ENCODE measurements around the gene USP43. TPM values are rescaled to one million over a fixed set of nuclear protein-coding genes. Genes with fewer than 3 reads are reported as not detected.
"Not testable (repeated sequence)": the region's sequence is repeated elsewhere in the genome, so short reads cannot be mapped to it uniquely, and the experiment has no call there.

The USP43 gene, protein sequence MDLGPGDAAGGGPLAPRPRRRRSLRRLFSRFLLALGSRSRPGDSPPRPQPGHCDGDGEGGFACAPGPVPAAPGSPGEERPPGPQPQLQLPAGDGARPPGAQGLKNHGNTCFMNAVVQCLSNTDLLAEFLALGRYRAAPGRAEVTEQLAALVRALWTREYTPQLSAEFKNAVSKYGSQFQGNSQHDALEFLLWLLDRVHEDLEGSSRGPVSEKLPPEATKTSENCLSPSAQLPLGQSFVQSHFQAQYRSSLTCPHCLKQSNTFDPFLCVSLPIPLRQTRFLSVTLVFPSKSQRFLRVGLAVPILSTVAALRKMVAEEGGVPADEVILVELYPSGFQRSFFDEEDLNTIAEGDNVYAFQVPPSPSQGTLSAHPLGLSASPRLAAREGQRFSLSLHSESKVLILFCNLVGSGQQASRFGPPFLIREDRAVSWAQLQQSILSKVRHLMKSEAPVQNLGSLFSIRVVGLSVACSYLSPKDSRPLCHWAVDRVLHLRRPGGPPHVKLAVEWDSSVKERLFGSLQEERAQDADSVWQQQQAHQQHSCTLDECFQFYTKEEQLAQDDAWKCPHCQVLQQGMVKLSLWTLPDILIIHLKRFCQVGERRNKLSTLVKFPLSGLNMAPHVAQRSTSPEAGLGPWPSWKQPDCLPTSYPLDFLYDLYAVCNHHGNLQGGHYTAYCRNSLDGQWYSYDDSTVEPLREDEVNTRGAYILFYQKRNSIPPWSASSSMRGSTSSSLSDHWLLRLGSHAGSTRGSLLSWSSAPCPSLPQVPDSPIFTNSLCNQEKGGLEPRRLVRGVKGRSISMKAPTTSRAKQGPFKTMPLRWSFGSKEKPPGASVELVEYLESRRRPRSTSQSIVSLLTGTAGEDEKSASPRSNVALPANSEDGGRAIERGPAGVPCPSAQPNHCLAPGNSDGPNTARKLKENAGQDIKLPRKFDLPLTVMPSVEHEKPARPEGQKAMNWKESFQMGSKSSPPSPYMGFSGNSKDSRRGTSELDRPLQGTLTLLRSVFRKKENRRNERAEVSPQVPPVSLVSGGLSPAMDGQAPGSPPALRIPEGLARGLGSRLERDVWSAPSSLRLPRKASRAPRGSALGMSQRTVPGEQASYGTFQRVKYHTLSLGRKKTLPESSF
- polyA plus RNA-seq (2.2 to 4.9 TPM (median 2.5 TPM) in 3 replicates), polyA minus RNA-seq (6.7 to 13.4 TPM (median 7.5 TPM) in 3 replicates)
- 2.0 TPM for polyA plus RNA-seq (2011; ENCODE audit: low read depth)
- 1.9 and 2.6 TPM in 2 replicates for polyA plus RNA-seq (2011; cell fraction: cytosol; rRNA removed)
- 6.2 and 7.5 TPM in 2 replicates for polyA plus RNA-seq (2011; cell fraction: nucleus; rRNA removed)
- polyA plus RNA-seq (2012; ENCODE audit: low replicate concordance) = 2.4 and 5.3 TPM in 2 replicates
- polyA minus RNA-seq (2011; cell fraction: cytosol; rRNA and poly(A)+ RNA removed) = 4.8 TPM
- 7.1 and 9.2 TPM in 2 replicates for polyA minus RNA-seq (2011; cell fraction: nucleus; rRNA and poly(A)+ RNA removed)

DNA sequence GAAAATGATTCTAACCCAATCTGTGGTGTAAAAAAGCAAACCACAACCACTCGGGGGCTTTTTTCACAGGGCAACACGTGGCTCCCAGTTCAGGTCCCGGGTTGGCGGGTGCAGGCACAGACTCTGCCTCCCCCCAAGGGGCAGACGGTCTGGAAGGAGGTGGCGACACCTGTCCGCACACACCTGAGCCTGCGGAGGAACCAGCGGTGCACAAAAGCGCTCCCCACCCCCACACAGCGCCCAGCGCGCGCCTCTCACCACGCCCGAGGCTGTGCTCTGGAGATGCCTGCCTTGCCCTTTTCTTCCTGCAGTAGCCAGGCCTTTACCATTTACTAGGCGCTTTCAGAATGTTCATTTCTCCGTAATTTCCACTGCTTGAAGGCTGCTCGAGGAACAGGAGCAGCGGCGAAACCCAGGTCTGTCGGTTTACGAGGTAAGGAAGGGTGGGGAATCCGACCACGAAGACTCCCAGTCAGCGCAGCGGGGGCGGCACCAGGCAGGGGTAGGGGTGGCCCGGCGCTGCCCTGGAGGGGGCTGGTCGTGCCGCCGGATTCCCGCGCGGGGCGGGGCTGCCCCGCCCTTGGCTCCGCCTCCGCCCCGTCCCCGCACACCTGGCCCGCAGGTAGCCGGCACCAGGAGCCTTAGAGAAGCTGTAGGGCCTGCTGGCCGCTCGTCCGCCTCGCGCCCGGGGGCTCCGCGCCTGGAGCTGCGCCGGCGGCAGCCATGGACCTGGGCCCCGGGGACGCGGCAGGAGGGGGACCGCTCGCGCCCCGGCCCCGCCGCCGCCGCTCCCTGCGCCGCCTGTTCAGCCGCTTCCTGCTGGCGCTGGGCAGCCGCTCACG lies at the start of gene USP43:
USP43 (plus strand) TSS at position 608 of the 842 bp plus-strand sequence; CDS start at position 724, 116 bp downstream.
- H3K9me1 ChIP-seq (ENCODE audit: control insufficient read depth, extremely low read depth, insufficient read depth, low read length) = no peaks in the 10 kb centered on the region
- peaks cover 22% of the 10 kb centered on the region for H3K4me1 ChIP-seq (ENCODE audit: control insufficient read depth, extremely low read depth, insufficient read depth, low read length)
- H3K4me3 ChIP-seq (ENCODE audit: control insufficient read depth in 2 of 3, extremely low read depth in 1 of 3, insufficient read depth in 2 of 3, low read depth in 1 of 3, low read length in 3 of 3) = peak within 1 kb of the TSS; percentile 73 to 87 (median 86)
- no peak for FAIRE-seq
- no peaks in the 10 kb centered on the region for H3K9me3 ChIP-seq (ENCODE audit: control insufficient read depth, low read depth, low read length)
- dilution Hi-C loops (cut with MboI; ENCODE audit: extremely low pct_ligation_motif_present, low sequenced_read_pairs) = no loop called here
- H2AFZ ChIP-seq (ENCODE audit: control insufficient read depth, low read length) = peak within 1 kb of the TSS; percentile 92
- peak within 1 kb of the TSS; percentile 78 for H3K27ac ChIP-seq (ENCODE audit: control insufficient read depth, insufficient read depth, low read length)
- peaks cover 22% of the 10 kb centered on the region for H3K79me2 ChIP-seq (ENCODE audit: control insufficient read depth, insufficient read depth, low read length)
- peak within 1 kb of the TSS; percentile 84 for H3K9ac ChIP-seq (ENCODE audit: control insufficient read depth, extremely low read depth, insufficient read depth, low read length)
- H4K20me1 ChIP-seq (ENCODE audit: control insufficient read depth, extremely low read depth, insufficient read depth, low read length) = no peaks in the 10 kb centered on the region
- no peaks in the 10 kb centered on the region for H3K27me3 ChIP-seq (ENCODE audit: control insufficient read depth, extremely low read depth, insufficient read depth, low read length)
- DNase-seq (ENCODE audit: low read depth, low spot score) = no peak
- H3K4me2 ChIP-seq (ENCODE audit: control insufficient read depth, extremely low read depth, insufficient read depth, low read depth, low read length) = peak within 1 kb of the TSS; percentile 81
- H3K36me3 ChIP-seq (ENCODE audit: control insufficient read depth in 2 of 2, extremely low read depth in 1 of 2, insufficient read depth in 2 of 2, low read length in 2 of 2) = no peaks in the 10 kb centered on the region
- TF ChIP-seq, protein P1, sequence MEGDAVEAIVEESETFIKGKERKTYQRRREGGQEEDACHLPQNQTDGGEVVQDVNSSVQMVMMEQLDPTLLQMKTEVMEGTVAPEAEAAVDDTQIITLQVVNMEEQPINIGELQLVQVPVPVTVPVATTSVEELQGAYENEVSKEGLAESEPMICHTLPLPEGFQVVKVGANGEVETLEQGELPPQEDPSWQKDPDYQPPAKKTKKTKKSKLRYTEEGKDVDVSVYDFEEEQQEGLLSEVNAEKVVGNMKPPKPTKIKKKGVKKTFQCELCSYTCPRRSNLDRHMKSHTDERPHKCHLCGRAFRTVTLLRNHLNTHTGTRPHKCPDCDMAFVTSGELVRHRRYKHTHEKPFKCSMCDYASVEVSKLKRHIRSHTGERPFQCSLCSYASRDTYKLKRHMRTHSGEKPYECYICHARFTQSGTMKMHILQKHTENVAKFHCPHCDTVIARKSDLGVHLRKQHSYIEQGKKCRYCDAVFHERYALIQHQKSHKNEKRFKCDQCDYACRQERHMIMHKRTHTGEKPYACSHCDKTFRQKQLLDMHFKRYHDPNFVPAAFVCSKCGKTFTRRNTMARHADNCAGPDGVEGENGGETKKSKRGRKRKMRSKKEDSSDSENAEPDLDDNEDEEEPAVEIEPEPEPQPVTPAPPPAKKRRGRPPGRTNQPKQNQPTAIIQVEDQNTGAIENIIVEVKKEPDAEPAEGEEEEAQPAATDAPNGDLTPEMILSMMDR (optimal IDR thresholded peaks at IDR 0.05 in 1 of 3, IDR thresholded peaks at IDR 0.05 in 1 of 3, conservative IDR thresholded peaks at IDR 0.05 in 1 of 3; ENCODE audit: extremely low read depth in 1 of 3, insufficient read depth in 2 of 3, low read length in 3 of 3) = peak in 2 of 3 experiments; percentile 1 to 10
- TF ChIP-seq EZH2 (IDR thresholded peaks at IDR 0.05; ENCODE audit: low read length) = no peak

DNA sequence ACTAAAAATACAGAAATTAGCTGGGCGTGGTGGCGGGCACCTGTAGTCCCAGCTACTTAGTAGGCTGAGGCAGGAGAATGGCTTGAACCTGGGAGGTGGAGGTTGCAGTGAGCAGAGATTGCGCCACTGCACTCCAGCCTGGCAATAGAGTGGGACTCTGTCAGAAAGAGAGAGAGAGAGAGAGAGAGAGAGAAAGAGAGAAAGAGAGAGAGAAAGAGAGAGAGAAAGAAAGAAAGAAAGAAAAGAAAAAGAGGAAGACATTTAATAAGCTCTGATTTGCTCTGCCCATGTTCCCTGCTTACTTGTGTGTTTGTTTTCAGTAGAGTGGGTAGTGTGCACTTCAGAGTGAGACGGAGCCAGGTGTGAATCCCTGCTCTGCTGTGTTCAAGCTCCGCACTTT lies 47.7 kb upstream of the USP43 start:
- FAIRE-seq; H3K27me3 ChIP-seq (ENCODE audit: control insufficient read depth, extremely low read depth, insufficient read depth, low read length); H3K36me3 ChIP-seq (ENCODE audit: control insufficient read depth in 2 of 2, extremely low read depth in 1 of 2, insufficient read depth in 2 of 2, low read length in 2 of 2); DNase-seq (ENCODE audit: low read depth, low spot score); dilution Hi-C loops (cut with MboI; ENCODE audit: extremely low pct_ligation_motif_present, low sequenced_read_pairs); H2AFZ ChIP-seq (ENCODE audit: control insufficient read depth, low read length); H3K4me2 ChIP-seq (ENCODE audit: control insufficient read depth, extremely low read depth, insufficient read depth, low read depth, low read length); H3K4me3 ChIP-seq (ENCODE audit: control insufficient read depth in 2 of 3, extremely low read depth in 1 of 3, insufficient read depth in 2 of 3, low read depth in 1 of 3, low read length in 3 of 3); H3K9me1 ChIP-seq (ENCODE audit: control insufficient read depth, extremely low read depth, insufficient read depth, low read length); H3K79me2 ChIP-seq (ENCODE audit: control insufficient read depth, insufficient read depth, low read length); H3K9me3 ChIP-seq (ENCODE audit: control insufficient read depth, low read depth, low read length); H3K27ac ChIP-seq (ENCODE audit: control insufficient read depth, insufficient read depth, low read length); H4K20me1 ChIP-seq (ENCODE audit: control insufficient read depth, extremely low read depth, insufficient read depth, low read length); H3K9ac ChIP-seq (ENCODE audit: control insufficient read depth, extremely low read depth, insufficient read depth, low read length); H3K4me1 ChIP-seq (ENCODE audit: control insufficient read depth, extremely low read depth, insufficient read depth, low read length): not testable (repeated sequence)

Measured in keratinocyte (primary cell).